Astrocyte (in vitro differentiated cells and primary cell): Measurements from ENCODE around the gene LIMK2. TPM values are rescaled to one million over a fixed set of nuclear protein-coding genes. Genes with fewer than 3 reads are reported as not detected.

Experiments
- DNase-seq: peaks from one replicate; pipeline ENCODE4 v3.0.0-alpha.2; 2010; ENCODE audit warnings: low read depth
- FAIRE-seq: peaks from 2 replicates; lab custom pipeline; 2011; peaks lifted over from hg19 to GRCh38; lab: Jason Lieb, UNC
- H2AFZ ChIP-seq: 2 replicates; pipeline ENCODE4 v1.6.0; 2012; ENCODE audit warnings: low read depth, low read length, inconsistent platforms
- H3K27ac ChIP-seq: 2 replicates; pipeline ENCODE4 v1.5.1; 2011; ENCODE audit warnings: low read depth, low read length, inconsistent platforms
- H3K27me3 ChIP-seq: 2 replicates; pipeline ENCODE4 v1.6.0; 2011; ENCODE audit warnings: low read length, inconsistent platforms; ENCODE audit not compliant: insufficient read depth
- H3K36me3 ChIP-seq: 2 replicates; pipeline ENCODE4 v1.5.1; 2011; ENCODE audit warnings: low read length, inconsistent platforms; ENCODE audit not compliant: insufficient read depth
- H3K4me1 ChIP-seq: 2 replicates; pipeline ENCODE4 v1.5.1; 2011; ENCODE audit warnings: low read length, inconsistent platforms; ENCODE audit not compliant: insufficient read depth
- H3K4me2 ChIP-seq: 2 replicates; pipeline ENCODE4 v1.6.0; 2012; ENCODE audit warnings: low read length, inconsistent platforms
- H3K4me3 ChIP-seq: 2 replicates; pipeline ENCODE4 v1.5.1; 2011; ENCODE audit warnings: low read depth, mild to moderate bottlenecking, low read length, inconsistent platforms; ENCODE audit not compliant: insufficient read depth
- H3K79me2 ChIP-seq: 2 replicates; pipeline ENCODE4 v1.6.0; 2012; ENCODE audit warnings: mild to moderate bottlenecking, low read length, inconsistent platforms; ENCODE audit not compliant: insufficient read depth
- H3K9ac ChIP-seq: 2 replicates; pipeline ENCODE4 v1.6.0; 2012; ENCODE audit warnings: mild to moderate bottlenecking, low read length, inconsistent platforms
- H3K9me3 ChIP-seq: 2 replicates; pipeline ENCODE4 v1.5.1; 2012; ENCODE audit warnings: low read depth, mild to moderate bottlenecking, low read length, inconsistent platforms; ENCODE audit not compliant: insufficient read depth
- H4K20me1 ChIP-seq: 2 replicates; pipeline ENCODE4 v1.6.0; 2012; ENCODE audit warnings: low read length, inconsistent platforms; ENCODE audit not compliant: insufficient read depth
- H3K27ac Mint-ChIP-seq: one replicate; pipeline ENCODE4 v1.8.0; 2021; ENCODE audit warnings: mild to moderate bottlenecking, mixed read lengths; ENCODE audit not compliant: unreplicated experiment
- H3K27me3 Mint-ChIP-seq: one replicate; pipeline ENCODE4 v1.8.0; 2021; ENCODE audit warnings: low read depth, mixed read lengths; ENCODE audit not compliant: unreplicated experiment
- H3K36me3 Mint-ChIP-seq: one replicate; pipeline ENCODE4 v1.8.0; 2021; ENCODE audit warnings: low read depth, mixed read lengths; ENCODE audit not compliant: unreplicated experiment
- H3K4me1 Mint-ChIP-seq: one replicate; pipeline ENCODE4 v1.8.0; 2021; ENCODE audit warnings: low read depth, mixed read lengths; ENCODE audit not compliant: unreplicated experiment
- H3K4me3 Mint-ChIP-seq: one replicate; pipeline ENCODE4 v1.8.0; 2021; ENCODE audit warnings: mild to moderate bottlenecking, moderate library complexity, mixed read lengths; ENCODE audit not compliant: unreplicated experiment
- H3K9me3 Mint-ChIP-seq: one replicate; pipeline ENCODE4 v1.8.0; 2021; ENCODE audit warnings: mild to moderate bottlenecking, mixed read lengths; ENCODE audit not compliant: unreplicated experiment
- CTCF ChIP-seq: IDR thresholded peaks from 2 replicates; pipeline ENCODE4 v1.5.1; 2011; ENCODE audit warnings: low read depth, mild to moderate bottlenecking, inconsistent platforms, low read length, moderate library complexity; ENCODE audit not compliant: insufficient read depth
- EZH2 ChIP-seq: IDR thresholded peaks from 2 replicates; pipeline ENCODE4 v1.6.1; 2012; ENCODE audit warnings: mild to moderate bottlenecking, low read length, inconsistent platforms; ENCODE audit not compliant: insufficient read depth
- total RNA-seq: library from RNA; stranded (reverse); gene quantifications from 2 replicates; pipeline ENCODE4 v1.2.1, GENCODE V29; 2021

Gene LIMK2
- total RNA-seq, 1 donor from 2014 or later, result 128 TPM

GRCh38 chr22:31321421-31321820 is 109.3 kb downstream of the LIMK2 start:
- H3K9me3 Mint-ChIP-seq, result no peaks in the 10 kb centered on the region
- no peak overlapping the region for H3K27ac Mint-ChIP-seq
- Histone ChIP-seq H3K27me3 (no peaks in the 10 kb centered on the region), H3K4me2 (no peak overlapping the region), H3K9me3 (no peaks in the 10 kb centered on the region), H3K4me3 (no peak overlapping the region), H3K36me3 (peaks cover 7% of the 10 kb centered on the region), H3K9ac (no peak overlapping the region), H4K20me1 (no peaks in the 10 kb centered on the region), H3K27ac (no peak overlapping the region), H3K79me2 (no peaks in the 10 kb centered on the region), H2AFZ (no peak overlapping the region), H3K4me1 (no peaks in the 10 kb centered on the region)
- H3K4me3 Mint-ChIP-seq, result no peak overlapping the region
- DNase-seq (no peak), FAIRE-seq (no peak)
- peaks cover 11% of the 10 kb centered on the region for H3K36me3 Mint-ChIP-seq
- no peaks in the 10 kb centered on the region for H3K27me3 Mint-ChIP-seq
- no peaks in the 10 kb centered on the region for H3K4me1 Mint-ChIP-seq
- TF ChIP-seq EZH2 (no peak), CTCF (no peak)

GRCh38 chr22:31323578-31324550 is 111.8 kb downstream of the LIMK2 start:
- Histone ChIP-seq H2AFZ (no peak overlapping the region), H3K4me2 (no peak overlapping the region), H3K27ac (no peak overlapping the region), H3K27me3 (no peaks in the 10 kb centered on the region), H4K20me1 (peaks cover 10% of the 10 kb centered on the region), H3K4me1 (no peaks in the 10 kb centered on the region), H3K9me3 (no peaks in the 10 kb centered on the region), H3K79me2 (no peaks in the 10 kb centered on the region), H3K9ac (no peak overlapping the region), H3K4me3 (no peak overlapping the region), H3K36me3 (peaks cover 7% of the 10 kb centered on the region)
- no peak for FAIRE-seq
- H3K4me3 Mint-ChIP-seq, result no peak overlapping the region
- peaks cover 10% of the 10 kb centered on the region for H3K4me1 Mint-ChIP-seq
- H3K27me3 Mint-ChIP-seq, result no peaks in the 10 kb centered on the region
- TF ChIP-seq CTCF (no peak), EZH2 (no peak)
- no peak for DNase-seq
- H3K9me3 Mint-ChIP-seq, result no peaks in the 10 kb centered on the region
- H3K36me3 Mint-ChIP-seq, result peaks cover 27% of the 10 kb centered on the region
- no peak overlapping the region for H3K27ac Mint-ChIP-seq

- no peak overlapping the region for H3K4me3 ChIP-seq
- no peak overlapping the region for H3K27ac ChIP-seq
- no peak overlapping the region for H3K9ac ChIP-seq
- H2AFZ ChIP-seq, result no peak overlapping the region
- DNase-seq (no peak), FAIRE-seq (no peak)
- H4K20me1 ChIP-seq, result peaks cover 18% of the 10 kb centered on the region
- H3K9me3 ChIP-seq, result no peaks in the 10 kb centered on the region
- Mint-ChIP-seq H3K27ac (no peak overlapping the region), H3K4me3 (no peak overlapping the region), H3K27me3 (no peaks in the 10 kb centered on the region), H3K9me3 (no peaks in the 10 kb centered on the region), H3K36me3 (peaks cover 39% of the 10 kb centered on the region), H3K4me1 (peaks cover 20% of the 10 kb centered on the region)
- peaks cover 7% of the 10 kb centered on the region for H3K36me3 ChIP-seq
- H3K79me2 ChIP-seq, result no peaks in the 10 kb centered on the region
- TF ChIP-seq EZH2 (no peak), CTCF (no peak)
- H3K4me1 ChIP-seq, result no peaks in the 10 kb centered on the region
- no peak overlapping the region for H3K4me2 ChIP-seq
- H3K27me3 ChIP-seq, result no peaks in the 10 kb centered on the region
These were observed 114.8 kb downstream of the LIMK2 start for GRCh38 chr22:31326877-31327276.
